Stomach (tissue), 9 donors: ENCODE measurements around the gene COX5A. TPM values are rescaled to one million over a fixed set of nuclear protein-coding genes. Genes with fewer than 3 reads are reported as not detected.

Experiments used
- DNase-seq, 2 donors: peaks; one replicate each; pipeline versions ENCODE4 v3.0.0 to v3.0.0-alpha.2; 2013 to 2019
- H3K27ac ChIP-seq, 5 donors: fragments of 200-600 bp in 4 of 5; sonication (generic) in 4 of 5; one replicate each; pipeline ENCODE4 v1.5.1; 2013 to 2019; ENCODE audit warnings: mild to moderate bottlenecking in 1 of 5, moderate library complexity in 1 of 5
- H3K27me3 ChIP-seq, 3 donors: fragments of 200-600 bp; sonication (generic); one replicate each; pipeline ENCODE4 v1.5.1; 2017 to 2019; ENCODE audit warnings: mixed run types in 1 of 3
- H3K36me3 ChIP-seq, 4 donors: fragments of 200-600 bp; sonication (generic); 1 replicate in 3 of 4; 2 replicates in 1 of 4; pipeline ENCODE4 v1.5.1; 2016 to 2019
- H3K4me1 ChIP-seq, 4 donors: fragments of 200-600 bp; sonication (generic); one replicate each; pipeline ENCODE4 v1.5.1; 2016 to 2019
- H3K4me3 ChIP-seq, 4 donors: fragments of 200-600 bp; sonication (generic) in 3 of 4; one replicate each; pipeline ENCODE4 v1.5.1; 2016 to 2019; ENCODE audit warnings: mild to moderate bottlenecking in 1 of 4
- H3K9me3 ChIP-seq, 4 donors: fragments of 200-600 bp; sonication (generic); one replicate each; pipeline ENCODE4 v1.5.1; 2016 to 2019
- EP300 ChIP-seq: sonication (generic); formaldehyde crosslinking; IDR thresholded peaks from one replicate; pipeline ENCODE4 v1.6.1; 2017; ENCODE audit warnings: antibody characterized with exemption
- POLR2A ChIP-seq, 4 donors: fragments of 450-650 bp; IDR thresholded peaks; one replicate each; pipeline ENCODE4 v1.6.1; 2016; ENCODE audit warnings: antibody characterized with exemption in 4 of 4, control low read depth in 2 of 4, mild to moderate bottlenecking in 1 of 4, moderate library complexity in 1 of 4
- POLR2AphosphoS5 ChIP-seq, 3 donors: sonication (generic); formaldehyde crosslinking; IDR thresholded peaks; one replicate each; pipeline ENCODE4 v1.6.1; 2016; ENCODE audit warnings: antibody characterized with exemption in 3 of 3
- WGBS, 5 donors: extraction: QIAGEN DNeasy Blood & Tissue Kit in 3 of 5; methylation state at CpG; one replicate each; pipeline versions ENCODE4 v1.1.5 to v1.1.7; 2013 to 2018; 5-methylcytosine and 5-hydroxymethylcytosine counted together
- intact Hi-C: fragments of 100-400 bp; cut with DNase I; formaldehyde crosslinking; loops from one replicate; pipeline ENCODE4 v1.15.1; 2023; ENCODE audit warnings: low total_unique reads
- polyA plus RNA-seq, 3 donors: library from polyadenylated mRNA; stranded (reverse); fragments of 200-250 nt; gene quantifications; one replicate each; pipeline ENCODE4 v1.2.3, GENCODE V29; 2013
- small RNA-seq, 4 donors: library from RNA; depleted of rRNA; stranded (forward); fragments of <200 nt; gene quantifications; one replicate each; pipeline ENCODE3, GENCODE V24; 2016
- total RNA-seq, 5 donors: library from RNA; depleted of rRNA; stranded (reverse); fragments of >200 nt; gene quantifications; one replicate each; pipeline versions ENCODE4 v1.1.0 to v1.2.3, GENCODE V29; 2014 to 2016
- TF ChIP-seq, protein P1 (sequence below), 7 experiments: fragments of 450-650 bp in 4 of 7; fragments of 200-600 bp in 3 of 7; sonication (generic) in 3 of 7; IDR thresholded peaks; one replicate each; pipeline ENCODE4 v1.5.1; 2016 to 2019; ENCODE audit warnings: antibody characterized with exemption in 7 of 7, control low read depth in 2 of 7, mild to moderate bottlenecking in 1 of 7
- donor health status: healthy with polysubstance abuse.
- donor health status: Bipolar disorder and iron deficiency.
- donor health status: healthy.

The COX5A gene
- total and polyA plus RNA-seq, 8 donors: 44.0 to 516 (median 142) TPM

DNA sequence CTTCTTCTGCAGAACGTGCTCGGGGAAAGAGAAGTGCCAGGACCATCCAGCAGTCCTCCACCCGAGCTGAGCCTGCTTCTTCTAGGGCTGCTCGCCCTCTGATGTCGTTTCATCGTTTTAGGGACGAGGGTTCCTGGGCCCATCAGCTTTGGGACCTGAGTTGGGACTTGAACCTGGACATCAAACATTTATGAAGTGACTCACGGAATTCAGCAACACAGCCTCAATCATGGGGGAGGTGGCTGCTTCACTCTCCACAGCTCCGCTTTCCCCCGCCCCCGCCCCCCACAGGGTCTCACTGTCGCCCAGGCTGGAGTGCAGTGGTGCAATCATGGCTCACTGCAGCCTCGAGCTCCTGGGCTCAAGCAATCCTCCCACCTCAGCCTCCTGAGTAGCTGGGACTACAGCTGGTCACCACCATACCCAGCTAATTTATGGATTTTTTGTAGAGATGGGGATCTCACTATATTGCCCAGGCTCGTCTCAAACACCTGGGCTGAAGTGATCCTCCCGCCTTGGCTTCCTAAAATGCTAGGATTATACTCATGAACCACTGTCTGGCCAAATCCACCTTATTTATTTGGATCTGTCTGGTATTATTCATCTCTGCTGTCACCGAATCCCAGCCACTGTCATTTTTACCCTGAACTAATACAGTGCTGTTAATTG is 64.0 kb downstream of the COX5A start:
- no peaks in the 10 kb centered on the region for H3K27me3 ChIP-seq
- TF ChIP-seq POLR2AphosphoS5 (IDR thresholded peaks at IDR 0.05): no peak
- TF ChIP-seq, protein P1, sequence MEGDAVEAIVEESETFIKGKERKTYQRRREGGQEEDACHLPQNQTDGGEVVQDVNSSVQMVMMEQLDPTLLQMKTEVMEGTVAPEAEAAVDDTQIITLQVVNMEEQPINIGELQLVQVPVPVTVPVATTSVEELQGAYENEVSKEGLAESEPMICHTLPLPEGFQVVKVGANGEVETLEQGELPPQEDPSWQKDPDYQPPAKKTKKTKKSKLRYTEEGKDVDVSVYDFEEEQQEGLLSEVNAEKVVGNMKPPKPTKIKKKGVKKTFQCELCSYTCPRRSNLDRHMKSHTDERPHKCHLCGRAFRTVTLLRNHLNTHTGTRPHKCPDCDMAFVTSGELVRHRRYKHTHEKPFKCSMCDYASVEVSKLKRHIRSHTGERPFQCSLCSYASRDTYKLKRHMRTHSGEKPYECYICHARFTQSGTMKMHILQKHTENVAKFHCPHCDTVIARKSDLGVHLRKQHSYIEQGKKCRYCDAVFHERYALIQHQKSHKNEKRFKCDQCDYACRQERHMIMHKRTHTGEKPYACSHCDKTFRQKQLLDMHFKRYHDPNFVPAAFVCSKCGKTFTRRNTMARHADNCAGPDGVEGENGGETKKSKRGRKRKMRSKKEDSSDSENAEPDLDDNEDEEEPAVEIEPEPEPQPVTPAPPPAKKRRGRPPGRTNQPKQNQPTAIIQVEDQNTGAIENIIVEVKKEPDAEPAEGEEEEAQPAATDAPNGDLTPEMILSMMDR (IDR thresholded peaks at IDR 0.05): no peak
- TF ChIP-seq EP300: no peak
- no peak for TF ChIP-seq POLR2A (IDR thresholded peaks at IDR 0.05)
- intact Hi-C loops: no loop called here
- no peaks in the 10 kb centered on the region for H3K36me3 ChIP-seq
- DNase-seq: peak in 1 of 2 donors; percentile 57
- H3K9me3 ChIP-seq: no peaks in the 10 kb centered on the region
- peak overlapping the region; percentile 59 to 68 (median 62) for H3K4me3 ChIP-seq
- peaks cover 36 to 48% (median 46%) of the 10 kb centered on the region in 4 donors for H3K4me1 ChIP-seq
- H3K27ac ChIP-seq: peak overlapping the region; percentile 51 to 95 (median 94)
- WGBS, 5 donors: 23 to 32% (median 28%) methylated on average over 15 to 16 of the region's 16 CpGs

DNA sequence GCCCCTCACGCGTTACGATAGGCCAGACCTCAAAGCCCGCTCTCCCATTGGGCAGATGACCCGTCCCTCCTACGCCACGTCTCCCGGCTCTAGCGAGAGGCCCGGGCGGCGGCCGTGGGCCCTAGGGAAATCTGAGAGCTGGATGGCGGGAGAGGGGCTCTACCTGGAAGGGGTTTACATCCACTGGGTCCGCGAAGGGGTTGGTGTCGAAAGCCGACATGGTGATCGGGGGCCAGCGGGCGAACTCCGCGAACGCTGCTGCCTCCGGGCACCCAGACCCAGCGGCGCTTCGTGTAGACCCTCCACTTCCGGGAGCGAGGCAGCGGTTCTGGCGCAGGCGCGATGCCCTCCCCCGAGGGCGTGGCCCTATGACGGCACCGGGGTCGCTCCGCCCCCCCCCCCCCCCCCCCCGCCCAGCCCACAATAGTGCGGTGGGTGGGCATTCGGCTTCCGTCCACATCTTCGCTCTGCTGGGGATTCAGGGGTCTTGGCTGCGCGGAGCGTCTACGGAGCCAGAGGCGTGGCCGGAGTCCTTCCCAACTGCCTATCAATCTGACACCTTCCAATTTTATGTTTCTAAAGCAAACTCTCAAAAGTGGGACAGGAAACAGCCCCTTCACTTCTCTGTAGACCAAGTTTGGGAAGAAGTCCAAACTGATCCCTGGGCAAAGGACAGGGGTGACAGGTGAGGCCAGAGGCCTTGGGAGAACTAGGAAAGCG is 64.7 kb downstream of the COX5A start, which contains the start of gene SCAMP2:
TSS of gene SCAMP2 (minus strand) at position 330 of the 720 bp plus-strand sequence. CDS start at position 220, 110 bp downstream.
- Histone ChIP-seq H3K36me3 (no peaks in the 10 kb centered on the region), H3K27me3 (no peaks in the 10 kb centered on the region), H3K4me1 (peaks cover 43 to 55% (median 53%) of the 10 kb centered on the region in 4 donors), H3K27ac (peak within 1 kb of the TSS; percentile 90 to 97 (median 94)), H3K4me3 (peak within 1 kb of the TSS; percentile 59 to 68 (median 62)), H3K9me3 (no peaks in the 10 kb centered on the region)
- peak; percentile 8 to 96 (median 92) for TF ChIP-seq POLR2AphosphoS5 (IDR thresholded peaks at IDR 0.05)
- TF ChIP-seq EP300: no peak
- peak in 1 of 4 donors; percentile 72 for TF ChIP-seq POLR2A (IDR thresholded peaks at IDR 0.05)
- TF ChIP-seq, protein P1 (IDR thresholded peaks at IDR 0.05): no peak
- intact Hi-C loops: no loop called here
- 0 to 1% (median 1%) methylated on average over 16 to 51 of the region's 52 CpGs for WGBS, 5 donors
- DNase-seq: peak; percentile 94 to 98

DNA sequence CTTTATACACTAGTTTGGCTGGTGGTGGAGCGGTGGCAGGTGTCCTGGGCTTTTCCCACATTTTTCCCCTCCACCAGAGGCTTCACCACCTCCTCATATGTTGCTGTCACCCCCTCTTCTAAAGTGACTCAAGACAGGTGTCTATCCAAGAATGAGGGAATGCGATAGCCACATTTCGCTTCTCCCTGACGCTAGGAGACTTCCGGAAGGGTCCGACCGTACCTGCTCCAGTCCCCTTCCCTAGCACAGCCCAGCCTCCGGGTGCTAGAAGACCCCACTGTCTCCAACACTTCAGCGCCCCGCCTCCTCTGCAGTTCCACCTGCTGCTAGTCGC is 65.2 kb downstream of the COX5A start:
- TF ChIP-seq EP300: no peak
- intact Hi-C loops: no loop called here
- peaks cover 48 to 60% (median 57%) of the 10 kb centered on the region in 4 donors for H3K4me1 ChIP-seq
- no peaks in the 10 kb centered on the region for H3K36me3 ChIP-seq
- WGBS, 5 donors: 0 to 1% (median 0%) methylated on average over 5 to 11 of the region's 11 CpGs
- peak overlapping the region; percentile 59 to 68 (median 62) for H3K4me3 ChIP-seq
- peak overlapping the region; percentile 90 to 97 (median 94) for H3K27ac ChIP-seq
- H3K9me3 ChIP-seq: no peaks in the 10 kb centered on the region
- no peaks in the 10 kb centered on the region for H3K27me3 ChIP-seq
- no peak for DNase-seq

DNA sequence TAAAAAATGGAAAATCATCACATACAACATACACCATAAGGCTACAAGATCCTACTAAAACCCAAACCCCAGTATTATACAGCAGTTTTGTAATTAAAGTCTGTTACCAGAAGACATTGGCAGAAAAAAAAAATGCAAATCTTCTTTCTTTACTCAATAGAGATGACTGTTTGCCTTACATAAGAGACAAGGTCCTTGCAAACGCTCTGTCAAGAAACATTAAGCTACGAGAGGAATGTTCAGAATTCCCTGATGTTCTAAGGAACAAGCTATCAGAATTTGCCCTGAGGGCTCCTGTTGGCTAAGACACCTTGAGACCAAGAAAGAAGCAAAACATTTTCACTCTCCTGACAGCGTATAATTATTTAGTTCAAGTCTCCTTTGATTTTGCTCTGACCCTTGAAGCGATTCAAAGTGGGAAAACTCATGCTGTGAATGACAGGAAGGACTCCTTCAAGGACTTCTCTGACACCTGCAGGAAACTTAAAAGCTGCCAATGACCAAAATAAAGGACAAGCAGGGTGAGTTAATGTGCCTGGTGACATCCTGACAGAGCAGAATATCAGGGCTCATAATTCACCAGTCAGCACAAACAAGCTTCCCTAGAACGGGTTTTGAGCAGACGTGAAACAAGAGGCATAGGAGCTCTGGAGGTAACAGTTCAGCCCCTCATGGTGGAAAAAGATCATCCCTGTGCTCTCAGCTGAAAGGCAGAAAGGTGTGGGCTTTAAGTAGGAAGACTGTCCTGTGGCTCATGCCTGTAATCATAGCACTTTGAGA is 67.2 kb downstream of the COX5A start:
- Histone ChIP-seq H3K36me3 (peaks cover 0 to 8% (median 0%) of the 10 kb centered on the region in 4 donors), H3K9me3 (no peaks in the 10 kb centered on the region), H3K27me3 (no peaks in the 10 kb centered on the region), H3K27ac (peak overlapping the region; percentile 51 to 95 (median 94)), H3K4me3 (peak overlapping the region in 2 of 4 donors; percentile 3 to 63), H3K4me1 (peaks cover 65 to 79% (median 78%) of the 10 kb centered on the region in 4 donors)
- DNase-seq: no peak
- WGBS, 5 donors: 20 to 28% (median 26%) methylated on average over 6 of the region's 6 CpGs
- intact Hi-C loops: no loop called here
- TF ChIP-seq POLR2A (IDR thresholded peaks at IDR 0.05) (no peak), POLR2AphosphoS5 (IDR thresholded peaks at IDR 0.05) (no peak), EP300 (no peak)
- TF ChIP-seq, protein P1 (IDR thresholded peaks at IDR 0.05): no peak

Small RNA genes within 50 kb of the gene (small RNA-seq; reads per million reads assigned to genes)
- 0 reads per million in 4 donors for gene RF00019

Other genes starting within 250 kb of the COX5A start
- gene EDC3, start 242.0 kb downstream of the COX5A start, total RNA-seq: 10 to 100 TPM; 12.1 to 42.6 (median 17.4) TPM
- 10 to 100 TPM in 2 of 3 donors, 1 to 10 TPM in 1; 8.8 to 10.5 (median 10.2) TPM for gene EDC3, start 242.0 kb downstream of the COX5A start, polyA plus RNA-seq
- gene CYP1A1, start 212.5 kb downstream of the COX5A start, total RNA-seq: under 1 TPM in 3 of 5 donors, not detected in 2; 0.37 to 0.58 (median 0.43) TPM
- gene CYP1A1, start 212.5 kb downstream of the COX5A start, polyA plus RNA-seq: under 1 TPM in 1 of 3 donors, not detected in 2; 0.20 TPM
- not detected for gene CYP1A2, start 189.2 kb downstream of the COX5A start, total RNA-seq
- gene CYP1A2, start 189.2 kb downstream of the COX5A start, polyA plus RNA-seq: not detected
- gene CSK, start 156.0 kb downstream of the COX5A start, total RNA-seq: 10 to 100 TPM; 15.2 to 61.0 (median 20.7) TPM
- 10 to 100 TPM; 21.8 to 33.4 (median 26.2) TPM for gene CSK, start 156.0 kb downstream of the COX5A start, polyA plus RNA-seq
- gene LMAN1L, start 125.2 kb downstream of the COX5A start, total RNA-seq: 10 to 100 TPM in 1 of 5 donors, 1 to 10 TPM in 1, not detected in 3; 5.9 to 83.5 TPM
- not detected for gene LMAN1L, start 125.2 kb downstream of the COX5A start, polyA plus RNA-seq
- 10 to 100 TPM in 2 of 5 donors, not detected in 3; 37.5 to 57.8 TPM for gene CPLX3, start 111.4 kb downstream of the COX5A start, total RNA-seq
- gene CPLX3, start 111.4 kb downstream of the COX5A start, polyA plus RNA-seq: 1 to 10 TPM in 1 of 3 donors, under 1 TPM in 1, not detected in 1; 0.61 to 1.4 TPM
- gene ULK3, start 94.9 kb downstream of the COX5A start, total RNA-seq: 100 to 1,000 TPM in 2 of 5 donors, 10 to 100 TPM in 3; 25.0 to 251 (median 50.7) TPM
- 10 to 100 TPM; 19.4 to 42.4 (median 24.0) TPM for gene ULK3, start 94.9 kb downstream of the COX5A start, polyA plus RNA-seq
- gene SCAMP2, start 64.7 kb downstream of the COX5A start, total RNA-seq: 100 to 1,000 TPM in 2 of 5 donors, 10 to 100 TPM in 3; 30.3 to 134 (median 45.5) TPM
- 10 to 100 TPM; 16.8 to 46.0 (median 20.3) TPM for gene SCAMP2, start 64.7 kb downstream of the COX5A start, polyA plus RNA-seq
- 10 to 100 TPM; 17.0 to 35.7 (median 20.4) TPM for gene MPI, start 48.0 kb downstream of the COX5A start, total RNA-seq
- 10 to 100 TPM; 18.4 to 20.7 (median 20.3) TPM for gene MPI, start 48.0 kb downstream of the COX5A start, polyA plus RNA-seq
- 10 to 100 TPM; 12.3 to 85.3 (median 49.5) TPM for gene FAM219B, start 31.2 kb downstream of the COX5A start, total RNA-seq
- gene FAM219B, start 31.2 kb downstream of the COX5A start, polyA plus RNA-seq: 10 to 100 TPM; 16.9 to 35.2 (median 28.9) TPM
- gene RPP25, start 18.7 kb upstream of the COX5A start, total RNA-seq: 10 to 100 TPM in 1 of 5 donors, 1 to 10 TPM in 4; 2.8 to 59.4 (median 7.6) TPM
- gene RPP25, start 18.7 kb upstream of the COX5A start, polyA plus RNA-seq: 10 to 100 TPM in 1 of 3 donors, 1 to 10 TPM in 2; 8.7 to 10.1 (median 9.3) TPM
- 10 to 100 TPM in 3 of 5 donors, 1 to 10 TPM in 2; 1.8 to 70.1 (median 13.4) TPM for gene SCAMP5, start 57.5 kb upstream of the COX5A start, total RNA-seq
- 10 to 100 TPM in 2 of 3 donors, 1 to 10 TPM in 1; 8.8 to 12.7 (median 12.4) TPM for gene SCAMP5, start 57.5 kb upstream of the COX5A start, polyA plus RNA-seq
- 10 to 100 TPM in 4 of 5 donors, 1 to 10 TPM in 1; 3.2 to 74.1 (median 35.7) TPM for gene PPCDC, start 85.5 kb upstream of the COX5A start, total RNA-seq
- gene PPCDC, start 85.5 kb upstream of the COX5A start, polyA plus RNA-seq: 10 to 100 TPM; 19.7 to 24.6 (median 21.0) TPM